ENCODE results near the gene NTNG1. TPM values are rescaled to one million over a fixed set of nuclear protein-coding genes. Genes with fewer than 3 reads are reported as not detected.
"Not testable (repeated sequence)": the region's sequence is repeated elsewhere in the genome, so short reads cannot be mapped to it uniquely, and the experiment has no call there.

NTNG1 gene
- total RNA-seq, 1 donor from 2014 or later = 18.6 TPM

DNA sequence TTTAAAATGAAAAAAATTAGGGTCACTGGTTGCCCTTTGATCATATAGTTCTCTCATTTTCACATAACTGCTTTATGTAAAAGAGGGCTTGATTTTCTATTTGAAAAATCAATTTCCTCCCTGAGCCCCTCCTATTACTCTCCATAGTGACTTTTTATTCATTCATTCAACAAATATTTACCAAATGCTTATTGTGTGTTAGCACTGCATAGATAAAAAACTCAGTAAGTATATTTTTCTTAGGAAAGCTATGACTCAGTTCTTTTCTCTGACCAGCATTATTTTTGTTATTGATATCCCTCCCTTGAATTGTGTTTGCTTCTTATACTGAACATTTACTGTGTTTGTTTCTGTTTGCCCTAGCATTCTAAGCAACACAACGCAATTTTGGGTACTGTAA is 59.8 kb downstream of the NTNG1 start:
- no peak for DNase-seq

DNA sequence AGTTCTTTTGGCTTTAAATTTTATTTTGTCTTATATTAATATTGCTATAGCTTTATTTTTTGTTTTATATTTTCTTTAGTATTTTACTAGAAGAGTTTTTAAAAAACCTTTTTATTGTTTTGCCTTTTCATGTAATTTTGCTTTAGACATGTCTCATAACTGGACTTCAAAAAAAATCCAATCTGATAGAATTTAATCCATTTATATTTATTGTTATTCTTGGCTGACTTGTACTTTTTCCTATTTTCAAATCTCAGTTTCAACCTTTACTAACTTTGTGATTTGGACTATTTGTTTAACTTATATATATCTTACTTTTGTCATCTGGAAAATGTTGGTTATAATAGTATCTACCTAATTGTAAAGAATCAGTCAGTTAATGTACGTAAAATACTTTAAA is 61.2 kb downstream of the NTNG1 start:
- DNase-seq = no peak

DNA sequence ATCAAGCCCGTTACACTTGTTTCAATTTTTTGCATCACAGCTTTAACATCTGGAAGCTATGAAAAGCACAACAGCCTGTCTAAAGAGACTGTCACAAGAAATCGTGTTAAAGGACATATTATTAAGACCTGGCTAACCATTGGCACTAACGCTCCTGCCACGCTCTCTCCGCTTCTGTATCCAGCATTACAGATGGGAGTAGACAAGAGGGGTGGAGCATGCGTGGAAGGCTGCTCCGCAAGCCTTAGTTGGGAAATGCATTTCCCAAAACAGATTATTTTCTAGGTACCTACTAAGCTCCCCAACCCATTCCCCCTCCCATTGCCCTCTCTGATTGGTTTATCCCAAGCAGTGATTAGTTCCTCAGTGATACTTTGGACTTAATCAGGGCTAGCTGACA is 72.4 kb downstream of the NTNG1 start:
- no peak for DNase-seq

DNA sequence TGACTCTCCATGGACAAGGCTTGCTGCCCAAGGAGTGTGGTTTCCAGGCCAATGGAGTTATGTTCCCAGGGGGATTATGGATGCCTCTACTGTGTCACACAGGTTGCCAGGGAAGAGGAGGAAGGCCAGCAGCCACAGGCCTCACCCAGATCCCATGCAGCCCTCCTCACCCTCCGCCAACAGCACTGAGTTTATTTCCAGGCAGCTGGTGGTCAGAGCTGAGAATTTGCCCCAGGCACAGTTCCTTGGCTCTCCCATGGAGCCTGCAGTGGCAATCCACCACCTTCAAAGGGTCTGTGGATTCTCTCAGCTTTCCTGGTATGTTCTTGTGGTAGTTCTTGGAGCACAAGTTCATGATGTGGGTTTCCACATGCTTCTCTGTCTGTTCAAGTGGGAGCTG is 79.2 kb downstream of the NTNG1 start:
- no peak for DNase-seq

DNA sequence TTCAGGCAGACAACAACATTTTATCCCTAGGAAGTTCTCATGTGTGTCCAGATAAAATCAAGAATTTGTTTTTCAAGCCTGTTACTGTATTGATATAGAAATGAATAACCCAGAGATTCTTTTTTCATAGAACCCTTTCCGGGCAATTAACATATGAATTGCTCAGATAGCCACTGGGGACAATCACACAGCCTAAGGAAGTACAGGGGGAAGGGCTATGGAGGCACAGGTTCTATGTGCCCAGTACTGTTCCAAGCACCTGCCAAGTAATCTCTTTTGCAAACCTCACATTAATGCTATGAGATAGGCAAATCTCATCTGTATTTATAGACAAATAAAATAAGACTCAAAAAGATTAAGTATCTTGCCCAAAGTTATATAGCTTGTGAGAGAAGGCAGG is 84.9 kb downstream of the NTNG1 start:
- DNase-seq = no peak

DNA sequence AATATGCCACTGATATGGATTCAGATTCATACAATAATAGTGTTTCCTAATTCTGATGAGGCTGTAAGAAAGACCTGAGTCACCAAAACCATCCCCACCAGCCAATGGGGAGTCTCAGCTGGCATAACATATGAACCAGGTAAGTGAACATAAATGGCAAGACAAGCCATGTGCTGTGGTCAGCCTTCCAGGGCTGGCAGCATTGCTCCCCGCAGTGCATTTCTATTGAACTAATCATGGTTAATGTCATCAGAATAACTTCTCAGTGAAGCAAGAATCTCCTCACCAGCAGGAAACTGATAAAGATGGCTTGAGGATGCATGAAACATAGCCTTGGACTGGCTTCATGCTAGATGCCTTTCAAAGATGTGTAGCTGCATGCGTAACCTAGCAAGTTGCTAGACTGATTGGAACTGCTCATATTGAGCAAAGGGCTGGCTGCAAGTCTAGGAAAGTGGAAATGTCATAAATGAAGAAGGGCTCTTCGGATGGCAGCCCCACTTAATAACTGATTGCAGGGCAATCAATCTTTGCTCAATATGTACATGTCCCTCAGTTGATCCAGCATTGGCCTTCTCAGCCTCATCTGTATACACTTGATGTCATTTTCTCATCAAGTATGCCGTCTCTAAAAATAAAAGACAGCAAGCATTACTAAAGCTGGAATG is 88.0 kb downstream of the NTNG1 start:
- no peak for DNase-seq

DNA sequence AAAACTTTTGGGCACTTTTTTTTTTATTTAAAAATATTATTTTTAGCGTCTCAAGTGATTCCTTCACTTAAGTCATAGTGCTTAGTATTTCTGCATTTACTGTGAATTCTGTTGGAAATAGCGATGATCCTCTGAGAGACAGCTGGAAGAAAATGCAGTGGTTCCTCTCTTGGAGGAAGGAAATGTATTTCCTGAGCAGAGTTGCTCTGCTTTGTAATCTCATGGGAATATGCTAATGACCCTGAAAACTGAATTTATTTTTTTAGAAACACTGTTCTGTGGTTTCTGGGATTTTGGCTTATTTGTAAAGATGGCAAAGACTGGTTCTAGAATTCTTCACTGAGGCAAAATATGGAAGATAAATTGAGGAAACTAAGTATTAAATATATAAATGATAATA is 88.9 kb downstream of the NTNG1 start:
- DNase-seq = no peak

DNA sequence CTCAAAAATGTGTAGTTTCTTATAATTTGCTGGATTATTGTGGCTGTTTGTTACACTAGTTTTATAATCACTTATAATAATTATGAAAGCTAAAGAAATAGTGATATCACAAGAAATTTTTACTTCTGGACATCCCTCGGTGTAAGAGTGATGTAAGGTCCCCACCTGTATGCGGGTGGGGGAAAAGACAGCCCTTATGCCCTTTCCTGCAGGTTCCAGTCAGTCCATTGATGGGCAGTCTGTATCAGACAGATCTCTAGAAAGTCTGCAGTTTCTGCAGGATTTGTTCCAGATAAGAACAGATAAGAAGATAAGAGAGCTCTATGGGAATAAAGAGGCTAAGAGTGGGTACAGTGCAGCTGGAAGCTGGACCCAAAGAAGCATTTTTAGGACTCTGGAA is 89.3 kb downstream of the NTNG1 start:
- no peak for DNase-seq

DNA sequence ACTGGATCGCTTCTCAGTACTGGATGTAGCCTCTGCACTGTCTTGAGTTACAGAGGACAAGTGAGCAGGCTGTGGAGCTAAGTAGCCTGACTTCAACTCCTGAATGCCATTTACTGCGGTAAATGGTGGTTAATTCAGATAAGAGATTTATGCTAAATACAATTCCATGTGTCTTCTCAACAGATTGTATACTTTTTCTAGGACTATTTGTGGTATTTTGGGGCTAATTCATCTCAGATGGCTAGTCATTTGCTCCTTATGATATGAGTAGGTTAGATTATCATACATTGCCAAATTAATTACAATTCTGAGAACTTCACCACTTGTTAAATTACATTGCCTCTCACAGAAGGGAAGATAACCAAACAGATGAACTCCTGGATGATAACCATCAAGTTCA is 90.5 kb downstream of the NTNG1 start:
- DNase-seq = no peak

DNA sequence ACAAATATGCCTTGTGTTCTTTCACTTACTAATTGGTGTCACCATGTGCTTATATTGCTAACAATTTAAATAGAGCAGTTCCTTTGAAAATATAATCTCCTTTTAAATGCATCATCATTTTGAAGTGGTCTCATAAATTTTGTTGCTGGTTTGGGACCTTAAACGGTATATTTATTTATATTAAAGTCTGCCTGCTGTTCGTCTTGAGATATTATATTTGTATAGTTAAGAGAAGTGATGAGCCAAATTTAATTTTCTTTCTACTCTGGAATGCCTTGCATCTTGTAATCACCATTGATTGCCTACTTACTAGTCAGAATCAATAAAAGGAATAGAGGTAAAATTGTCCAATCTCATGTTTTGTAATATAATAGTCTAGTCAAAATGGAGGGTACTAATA is 91.6 kb downstream of the NTNG1 start:
- DNase-seq = no peak

DNA sequence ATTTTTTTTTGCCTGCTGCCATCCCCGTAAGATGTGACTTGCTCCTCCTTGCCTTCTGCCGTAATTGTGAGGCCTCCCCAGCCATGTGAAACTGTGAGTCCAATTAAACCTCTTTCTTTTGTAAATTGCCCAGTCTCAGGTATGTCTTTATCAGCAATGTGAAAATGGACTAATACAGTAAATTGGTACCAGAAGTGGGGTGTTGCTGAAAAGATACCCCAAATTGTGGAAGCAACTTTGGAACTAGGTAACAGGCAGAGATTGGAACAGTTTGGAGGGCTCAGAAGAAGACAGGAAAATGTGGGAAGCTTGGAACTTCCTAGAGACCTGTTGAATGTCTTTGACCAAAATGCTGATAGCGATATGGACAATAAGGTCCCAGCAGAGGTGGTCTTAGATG is 95.9 kb downstream of the NTNG1 start:
- DNase-seq = not testable (repeated sequence)

DNA sequence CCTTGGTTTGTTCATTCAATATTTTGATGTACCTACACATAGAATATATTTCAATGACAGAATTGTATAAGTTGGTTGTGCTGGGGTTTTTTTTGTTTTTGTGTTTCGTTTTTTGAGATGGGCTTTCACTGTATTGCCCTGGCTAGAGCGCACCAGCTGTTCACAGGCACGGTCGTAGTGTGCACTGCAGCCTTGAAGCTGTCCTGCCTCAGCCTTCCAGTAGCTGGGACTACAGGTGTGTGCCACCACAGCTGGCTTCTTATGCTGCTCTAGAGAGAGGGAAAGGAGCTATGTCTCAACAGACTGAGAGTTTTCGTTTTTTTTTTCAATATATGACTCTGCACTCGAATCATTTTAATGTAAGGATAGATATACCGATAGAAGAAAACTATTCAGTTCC is 102.6 kb downstream of the NTNG1 start:
- no peak for DNase-seq

DNA sequence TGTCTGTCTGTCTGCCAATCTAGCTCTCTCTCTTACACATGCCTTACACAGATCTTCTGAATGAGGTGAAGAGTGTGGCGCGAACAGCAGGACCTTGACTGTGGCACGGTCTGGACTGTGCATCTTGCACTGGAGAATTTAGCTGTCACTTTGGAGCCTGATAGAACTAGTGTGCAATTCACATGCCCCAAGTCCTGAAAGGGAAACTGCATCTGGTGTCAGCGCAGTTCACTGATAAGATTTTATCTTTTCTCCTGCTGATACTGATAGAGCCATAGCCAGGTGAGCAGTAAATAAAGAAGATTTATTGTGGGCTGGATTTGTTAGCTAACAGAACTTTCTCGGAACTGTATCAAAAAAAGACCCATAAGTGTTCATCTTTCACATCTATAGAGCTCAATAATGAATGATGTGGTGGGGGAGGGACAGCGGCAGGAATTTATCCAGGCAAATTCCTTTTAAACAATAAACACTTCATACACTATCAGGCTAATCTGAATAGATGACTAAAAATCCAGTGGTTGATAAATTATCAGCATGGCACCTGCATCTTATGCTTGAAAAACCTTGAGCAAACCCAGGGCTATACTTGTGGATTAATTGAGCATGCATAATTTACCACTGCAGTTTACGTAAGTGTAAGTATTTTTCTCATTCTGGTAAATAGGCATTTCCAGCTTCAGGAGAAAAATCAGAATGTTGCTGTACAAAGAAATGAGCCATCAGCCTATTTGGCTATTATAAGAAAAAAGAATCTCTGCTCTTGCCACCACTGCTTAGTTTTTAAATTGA is 104.1 kb downstream of the NTNG1 start:
- no peak for DNase-seq

DNA sequence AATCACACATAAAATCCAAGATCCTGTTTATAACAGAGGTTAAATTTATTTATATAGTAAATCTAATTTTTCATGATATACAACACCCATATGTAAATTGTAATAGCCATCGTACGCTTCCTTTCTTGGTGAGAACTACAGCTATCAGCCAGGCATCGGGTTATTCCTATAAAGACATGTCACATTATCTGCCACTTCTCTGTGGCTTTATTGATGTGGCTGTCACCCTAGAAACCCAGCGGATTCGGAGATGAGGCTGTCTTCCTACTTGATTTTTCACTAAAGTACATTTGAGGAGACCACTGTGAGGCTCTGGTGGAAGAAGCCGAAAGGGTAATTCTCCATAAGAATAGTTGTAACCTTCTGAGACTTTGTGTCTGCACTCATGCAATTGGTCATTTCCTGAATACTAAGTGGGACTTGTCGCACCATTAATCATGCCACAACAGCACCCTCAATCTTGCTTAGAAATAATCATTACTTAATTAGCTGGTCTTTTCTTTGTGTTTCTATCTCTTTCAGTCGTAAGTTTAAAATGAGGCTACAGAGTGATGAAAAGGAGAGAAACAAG is 106.0 kb downstream of the NTNG1 start:
- no peak for DNase-seq

DNA sequence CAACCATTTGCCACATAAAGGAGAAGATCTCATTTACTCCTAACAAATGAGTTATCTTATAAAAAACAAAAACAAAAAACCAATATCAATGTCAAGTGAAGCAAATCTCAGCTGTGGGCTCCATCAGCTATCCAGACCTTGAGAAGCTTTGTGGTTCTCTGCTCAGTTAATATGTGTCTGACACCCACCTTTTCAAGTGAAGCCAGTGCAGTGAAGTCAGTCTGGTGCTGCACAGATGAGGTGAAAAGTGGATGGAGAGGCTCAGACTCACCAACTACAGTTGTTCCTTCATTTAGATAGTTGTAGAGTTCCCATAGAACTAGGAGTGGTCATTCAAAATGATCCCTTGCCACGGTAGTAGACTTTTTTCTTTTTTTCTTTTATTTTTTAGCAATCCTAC is 106.8 kb downstream of the NTNG1 start:
- no peak for DNase-seq

DNA sequence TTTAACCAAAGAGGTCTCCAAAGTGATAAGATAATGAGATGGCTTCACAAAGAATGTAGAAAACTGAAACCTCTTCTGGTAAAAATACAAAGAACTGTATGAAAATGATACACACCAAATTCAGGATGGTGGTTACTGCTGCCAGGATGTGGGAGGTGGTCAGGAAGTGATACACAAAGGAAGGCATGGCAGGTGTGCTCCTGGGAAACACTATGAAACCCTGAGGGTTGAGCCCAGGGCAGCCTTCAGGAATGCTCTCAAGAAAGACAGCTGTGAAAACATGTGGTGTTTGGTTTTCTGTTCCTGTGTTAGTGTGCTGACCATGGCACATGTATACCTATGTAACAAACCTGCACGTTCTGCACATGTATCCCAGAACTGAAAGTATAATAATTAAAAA is 109.3 kb downstream of the NTNG1 start:
- DNase-seq = no peak

DNA sequence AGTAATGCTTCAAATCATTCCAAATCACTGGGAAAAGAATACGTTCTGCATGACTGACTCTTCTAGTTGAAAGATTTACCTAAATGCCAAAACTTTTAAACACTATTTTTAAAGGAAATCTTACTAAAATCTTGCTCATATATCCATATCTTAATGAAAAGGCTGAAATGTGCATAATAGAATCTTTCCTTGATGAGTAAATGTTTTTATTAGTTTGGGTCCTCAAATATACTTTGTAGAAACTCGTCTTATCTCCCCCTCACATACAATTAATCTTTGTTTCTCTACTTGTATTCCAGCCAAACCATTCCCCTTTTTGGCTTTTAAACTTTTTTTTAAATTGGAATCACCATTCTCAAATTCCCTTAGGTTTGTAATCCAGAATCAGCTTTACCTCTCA is 110.2 kb downstream of the NTNG1 start:
- no peak for DNase-seq

DNA sequence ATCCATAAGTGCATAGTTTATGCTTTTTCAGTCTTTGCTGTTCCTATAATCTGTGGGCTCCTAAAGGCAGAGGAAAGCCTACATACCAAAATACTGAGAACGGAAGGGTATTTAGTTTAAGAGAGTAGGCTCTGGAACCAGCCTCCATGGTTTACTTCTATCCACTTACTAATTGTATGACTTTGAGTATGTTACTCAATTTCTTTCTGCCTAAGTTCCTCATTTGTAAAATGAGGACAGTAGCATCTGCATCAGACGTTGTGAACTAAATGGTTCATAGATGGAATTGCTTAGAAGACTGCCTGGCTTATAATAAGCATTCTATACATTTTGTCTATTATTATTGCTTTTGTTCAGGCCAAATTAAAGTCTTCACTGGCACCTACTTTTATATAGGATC is 111.0 kb downstream of the NTNG1 start:
- DNase-seq = no peak

DNA sequence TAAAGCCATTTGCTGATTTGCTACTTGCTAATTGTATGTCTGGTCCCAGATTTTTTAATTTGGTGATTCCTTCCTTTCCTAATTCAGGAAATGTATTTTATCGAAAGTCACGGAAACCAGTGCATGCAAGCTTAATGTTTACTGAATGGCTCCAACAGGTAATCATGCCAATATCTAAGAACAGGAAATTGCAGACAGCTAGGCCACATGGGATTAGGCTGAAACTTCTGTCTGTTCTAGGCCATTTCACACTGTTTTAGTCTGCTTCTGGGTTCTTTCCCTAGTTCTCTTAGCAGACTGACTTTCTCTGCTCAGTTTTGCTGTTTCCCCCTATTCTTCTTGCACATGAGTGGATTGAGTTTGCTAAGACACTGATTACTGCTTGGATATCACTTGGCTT is 111.4 kb downstream of the NTNG1 start:
- no peak for DNase-seq

DNA sequence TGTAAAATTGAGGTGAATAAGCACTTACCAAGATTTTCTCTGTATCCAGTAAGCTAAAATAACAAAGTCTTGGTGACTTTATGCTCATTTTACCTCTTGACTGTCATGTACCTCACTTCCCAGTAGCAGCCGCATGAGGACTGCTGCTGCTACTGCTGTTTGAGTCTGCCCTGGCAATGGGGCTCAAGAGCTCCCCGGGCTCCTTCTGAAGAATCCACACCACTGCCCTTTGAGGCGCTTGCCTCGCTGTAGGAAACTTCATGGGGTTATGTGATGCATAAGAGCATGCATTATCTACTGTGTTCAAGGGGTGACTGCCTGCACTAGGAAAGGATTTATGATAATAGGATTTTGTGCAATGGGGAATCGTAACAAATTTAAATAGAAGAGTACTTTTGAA is 113.5 kb downstream of the NTNG1 start:
- DNase-seq = no peak

DNA sequence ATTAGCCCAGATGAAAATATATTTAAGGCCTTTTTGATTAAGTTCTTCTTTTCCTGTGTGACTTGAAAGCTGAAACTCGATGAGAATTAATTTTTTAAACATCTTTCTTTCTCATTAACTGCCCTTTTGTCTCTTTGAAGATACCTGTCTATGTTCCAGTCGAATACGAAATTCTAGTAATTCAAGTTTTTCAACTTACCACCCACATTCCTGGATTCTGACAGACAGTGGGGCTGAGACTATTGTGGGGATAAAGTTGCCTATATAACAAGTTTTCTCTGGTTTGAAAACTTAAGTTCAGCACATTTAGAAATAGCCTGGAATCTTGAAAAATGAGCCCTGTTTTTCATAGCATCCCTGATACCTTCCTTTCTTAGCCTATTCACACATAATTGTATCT is 114.6 kb downstream of the NTNG1 start:
- DNase-seq = no peak

DNA sequence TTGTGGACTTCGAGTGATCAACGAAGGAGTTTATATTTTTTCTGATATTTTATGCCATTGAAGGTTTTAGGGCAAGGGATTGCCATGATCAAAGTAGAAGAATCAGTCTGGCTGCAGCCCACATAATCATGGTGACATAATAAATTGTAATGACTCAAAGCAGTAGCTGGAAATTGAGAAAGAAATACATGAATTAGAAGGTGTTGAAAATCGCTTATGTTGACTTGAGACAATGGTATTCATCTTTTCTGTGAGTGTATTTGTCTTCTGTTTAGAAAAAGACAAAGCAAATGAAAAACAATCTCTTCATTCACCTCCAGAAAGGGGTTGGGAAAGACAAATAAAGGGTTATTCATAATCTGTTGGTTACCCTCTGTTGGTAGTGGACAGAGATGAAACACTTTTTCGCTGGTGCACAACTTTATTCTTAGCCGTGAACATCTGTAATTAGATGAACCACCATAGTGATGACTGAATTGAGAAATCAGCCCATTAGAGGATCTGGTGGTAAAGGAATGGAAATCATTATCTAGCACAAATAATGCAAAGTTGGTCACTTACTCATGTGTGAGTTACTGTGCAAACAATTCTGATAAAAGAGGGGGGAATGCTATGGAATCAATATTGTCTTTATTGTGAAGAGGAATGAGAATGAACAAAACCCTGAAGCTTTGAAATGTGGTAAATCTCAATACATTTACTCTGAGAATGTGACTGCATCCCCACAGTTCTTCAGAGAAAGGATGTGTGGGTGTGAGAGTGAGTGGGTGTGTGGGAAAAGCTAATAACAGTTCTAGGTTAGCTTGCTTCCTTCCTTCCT is 121.8 kb downstream of the NTNG1 start:
- DNase-seq = no peak

DNA sequence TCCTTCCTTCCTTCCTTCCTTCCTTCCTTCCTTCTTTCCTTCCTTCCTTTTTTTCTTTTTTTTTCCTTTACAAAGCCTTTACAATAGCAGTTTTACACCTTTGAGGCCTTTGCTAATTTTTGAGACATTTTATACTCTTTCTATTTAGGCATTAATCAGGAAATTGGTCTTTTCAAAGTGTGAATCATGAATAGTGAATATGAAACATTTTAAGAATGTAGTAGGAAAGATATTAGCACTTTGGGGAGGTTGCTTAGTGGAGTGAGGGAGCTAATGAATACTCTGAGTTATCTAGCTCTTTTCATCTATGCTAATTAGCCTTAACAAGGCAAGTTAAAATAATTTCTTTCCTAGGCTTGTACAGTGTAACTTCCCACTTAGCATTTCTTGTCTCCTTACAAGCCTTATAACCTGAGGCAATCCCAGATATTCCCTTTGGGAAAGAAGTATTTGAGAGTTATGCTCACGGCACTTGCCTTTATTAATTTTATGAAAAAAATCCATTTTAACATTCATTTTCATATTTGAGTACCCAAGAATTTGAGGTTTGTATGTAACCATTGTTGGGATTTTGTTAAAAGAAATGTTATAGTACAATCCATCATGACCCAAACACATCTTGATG is 122.6 kb downstream of the NTNG1 start:
- DNase-seq = no peak
